Progenitor cell of endocrine pancreas (in vitro differentiated cells): Measurements from ENCODE around the gene NPTXR. TPM values are rescaled to one million over a fixed set of nuclear protein-coding genes. Genes with fewer than 3 reads are reported as not detected.

ENCODE experiments used
- DNase-seq: peaks from one replicate; pipeline ENCODE4 v3.0.0; 2021; ENCODE audit warnings: low spot score; ENCODE audit not compliant: unreplicated experiment
- H3K27ac Mint-ChIP-seq: 2 replicates; pipeline ENCODE4 v1.8.0; 2021; ENCODE audit warnings: mild to moderate bottlenecking, moderate library complexity, mixed read lengths
- H3K27me3 Mint-ChIP-seq: 2 replicates; pipeline ENCODE4 v1.8.0; 2021; ENCODE audit warnings: mixed read lengths
- H3K36me3 Mint-ChIP-seq: 2 replicates; pipeline ENCODE4 v1.8.0; 2022; ENCODE audit warnings: mixed read lengths; ENCODE audit not compliant: insufficient read depth
- H3K4me1 Mint-ChIP-seq: 2 replicates; pipeline ENCODE4 v1.8.0; 2021; ENCODE audit warnings: low read depth, mixed read lengths
- H3K4me3 Mint-ChIP-seq: 2 replicates; pipeline ENCODE4 v1.8.0; 2021; ENCODE audit warnings: low read depth, mild to moderate bottlenecking, moderate library complexity, mixed read lengths
- H3K9me3 Mint-ChIP-seq: 2 replicates; pipeline ENCODE4 v1.8.0; 2021; ENCODE audit warnings: low read depth, mixed read lengths
- CTCF ChIP-seq: fragments of 200-600 bp; sonication (generic); IDR thresholded peaks from one replicate; pipeline ENCODE4 v1.5.0; 2021; ENCODE audit warnings: antibody characterized with exemption, mild to moderate bottlenecking; ENCODE audit not compliant: unreplicated experiment
- total RNA-seq: library from RNA; stranded (reverse); gene quantifications from 2 replicates; pipeline ENCODE4 v1.2.1, GENCODE V29; 2021

NPTXR gene
- total RNA-seq, 1 donor from 2014 or later, result 4.7 TPM

DNA sequence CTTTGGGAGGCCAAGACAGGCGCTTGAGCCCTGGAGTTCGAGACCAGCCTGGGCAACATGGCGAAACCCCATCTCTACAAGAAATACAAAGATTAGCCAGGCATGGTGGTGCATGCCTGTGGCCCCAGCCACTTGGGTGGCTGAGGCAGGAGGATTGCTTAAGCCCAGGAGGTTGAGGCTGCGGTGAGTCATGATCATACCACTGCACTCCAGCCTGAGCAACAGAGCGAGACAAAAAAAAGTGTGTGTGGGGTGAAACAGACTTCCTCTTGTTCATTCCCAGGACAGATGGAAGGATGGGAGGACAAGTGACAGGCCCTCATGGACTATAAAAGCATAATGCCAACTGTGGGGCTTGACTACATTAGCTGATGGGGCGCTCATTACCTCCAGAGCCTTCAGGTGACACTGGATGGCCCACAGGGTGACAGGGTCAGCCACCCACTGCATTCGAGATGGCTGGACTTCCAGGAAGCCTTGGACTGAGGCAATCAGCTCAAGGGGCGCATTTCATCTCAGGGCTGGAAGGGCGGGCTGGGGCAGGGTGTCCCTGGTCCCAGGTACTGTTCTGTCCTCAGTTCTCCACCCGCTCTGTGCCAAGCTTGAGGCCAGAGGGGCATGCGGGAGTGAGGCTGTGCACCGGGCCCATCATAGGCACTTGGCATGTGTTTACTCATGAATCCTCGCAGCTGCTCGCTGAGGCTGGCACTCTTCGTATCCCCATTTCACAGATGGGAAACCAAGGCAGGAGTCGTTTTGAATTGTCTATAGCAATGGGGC is 12.5 kb downstream of the NPTXR start:
- no peaks in the 10 kb centered on the region for H3K9me3 Mint-ChIP-seq
- no peaks in the 10 kb centered on the region for H3K36me3 Mint-ChIP-seq
- no peak for DNase-seq
- no peak for TF ChIP-seq CTCF
- no peak overlapping the region for H3K4me3 Mint-ChIP-seq
- H3K27me3 Mint-ChIP-seq, result peaks cover 22% of the 10 kb centered on the region
- no peaks in the 10 kb centered on the region for H3K4me1 Mint-ChIP-seq
- no peak overlapping the region for H3K27ac Mint-ChIP-seq

DNA sequence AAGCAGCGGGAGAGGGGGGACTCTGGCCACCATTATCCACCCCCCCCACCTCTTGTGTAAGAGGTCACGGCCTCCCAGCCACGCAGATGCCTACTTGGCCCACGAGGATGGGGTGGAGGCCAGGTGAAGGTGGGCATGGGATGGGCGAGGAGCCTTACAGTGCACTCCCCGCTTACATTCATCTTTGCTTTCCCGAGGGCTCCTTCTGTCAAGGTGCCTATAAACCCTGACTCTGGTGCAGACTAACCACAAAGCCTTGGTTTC is 13.1 kb downstream of the NPTXR start:
- peaks cover 16% of the 10 kb centered on the region for H3K27me3 Mint-ChIP-seq
- H3K4me3 Mint-ChIP-seq, result no peak overlapping the region
- no peaks in the 10 kb centered on the region for H3K4me1 Mint-ChIP-seq
- H3K36me3 Mint-ChIP-seq, result no peaks in the 10 kb centered on the region
- H3K27ac Mint-ChIP-seq, result no peak overlapping the region
- DNase-seq, result no peak
- TF ChIP-seq CTCF, result no peak
- no peaks in the 10 kb centered on the region for H3K9me3 Mint-ChIP-seq

GRCh38 chr22:38830026-38830844 is 13.6 kb downstream of the NPTXR start:
- H3K27me3 Mint-ChIP-seq, result peaks cover 14% of the 10 kb centered on the region
- no peaks in the 10 kb centered on the region for H3K4me1 Mint-ChIP-seq
- no peak overlapping the region for H3K27ac Mint-ChIP-seq
- H3K36me3 Mint-ChIP-seq, result no peaks in the 10 kb centered on the region
- no peak for DNase-seq
- no peak overlapping the region for H3K4me3 Mint-ChIP-seq
- H3K9me3 Mint-ChIP-seq, result no peaks in the 10 kb centered on the region
- no peak for TF ChIP-seq CTCF

GRCh38 chr22:38829485-38829884 is 14.3 kb downstream of the NPTXR start:
- H3K27me3 Mint-ChIP-seq, result peaks cover 11% of the 10 kb centered on the region
- no peak overlapping the region for H3K4me3 Mint-ChIP-seq
- H3K27ac Mint-ChIP-seq, result no peak overlapping the region
- H3K36me3 Mint-ChIP-seq, result no peaks in the 10 kb centered on the region
- DNase-seq, result no peak
- no peaks in the 10 kb centered on the region for H3K4me1 Mint-ChIP-seq
- no peak for TF ChIP-seq CTCF
- H3K9me3 Mint-ChIP-seq, result no peaks in the 10 kb centered on the region

GRCh38 chr22:38828616-38829205 is 15.1 kb downstream of the NPTXR start:
- no peak for DNase-seq
- no peak overlapping the region for H3K4me3 Mint-ChIP-seq
- peaks cover 4% of the 10 kb centered on the region for H3K27me3 Mint-ChIP-seq
- no peaks in the 10 kb centered on the region for H3K9me3 Mint-ChIP-seq
- no peak for TF ChIP-seq CTCF
- no peaks in the 10 kb centered on the region for H3K4me1 Mint-ChIP-seq
- no peaks in the 10 kb centered on the region for H3K36me3 Mint-ChIP-seq
- H3K27ac Mint-ChIP-seq, result no peak overlapping the region
